Hindlimb muscle (tissue), 1 donor: Measurements from ENCODE around the gene ZCCHC8. TPM values are rescaled to one million over a fixed set of nuclear protein-coding genes. Genes with fewer than 3 reads are reported as not detected.
"Not testable (repeated sequence)": the region's sequence is repeated elsewhere in the genome, so short reads cannot be mapped to it uniquely, and the experiment has no call there.

Experiments used
- DNase-seq: peaks from one replicate; pipeline ENCODE4 v3.0.0-alpha.2; 2013
- polyA plus RNA-seq: library from polyadenylated mRNA; unstranded; fragments of 120-200 nt; gene quantifications from one replicate; pipeline ENCODE4 v1.2.1, GENCODE V29; 2013; ENCODE audit not compliant: insufficient read length

The ZCCHC8 gene
- 24.4 TPM for polyA plus RNA-seq

DNA sequence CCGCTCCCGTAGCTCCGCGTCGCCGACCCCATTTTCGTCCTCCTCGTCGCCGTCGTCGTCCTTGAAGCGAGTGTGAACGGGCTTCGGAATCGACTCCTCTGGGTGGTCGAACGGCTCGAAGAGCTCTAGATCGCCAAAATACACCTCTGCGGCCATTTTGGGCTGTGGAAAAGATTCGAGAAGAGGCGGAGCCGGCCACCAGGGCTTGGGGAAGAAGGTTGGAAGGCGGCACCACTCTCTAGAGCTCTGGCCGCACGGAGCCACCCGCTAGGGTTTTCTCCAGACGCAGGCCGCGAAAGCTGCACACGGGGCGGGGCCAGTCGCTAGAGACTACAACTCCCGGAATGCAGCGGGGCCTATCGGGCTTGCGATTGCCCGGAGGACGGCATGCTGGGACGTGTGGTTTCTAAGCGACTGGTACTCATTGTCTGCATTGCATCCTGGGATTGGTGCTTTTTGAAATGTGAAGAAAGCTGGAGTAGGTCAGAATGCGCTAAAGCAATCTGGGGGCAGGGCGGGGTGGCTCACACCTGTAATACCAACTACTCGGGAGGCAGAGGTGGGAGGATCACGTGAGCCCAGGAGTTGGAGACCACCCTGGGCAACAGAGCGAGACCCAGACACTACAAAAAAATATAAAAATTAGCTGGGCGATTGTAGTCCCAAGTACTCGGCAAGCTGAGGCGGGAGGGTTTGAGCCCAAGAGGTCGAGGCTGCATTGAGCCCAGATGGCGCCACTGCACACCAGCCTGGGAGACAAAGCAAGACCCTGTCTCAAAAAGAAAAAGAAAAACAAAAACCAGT, at the start of gene ZCCHC8:
ZCCHC8 (minus strand) TSS at position 248 of the 804 bp plus-strand sequence; CDS start at position 156, 92 bp downstream.
- peak; percentile 95 for DNase-seq

DNA sequence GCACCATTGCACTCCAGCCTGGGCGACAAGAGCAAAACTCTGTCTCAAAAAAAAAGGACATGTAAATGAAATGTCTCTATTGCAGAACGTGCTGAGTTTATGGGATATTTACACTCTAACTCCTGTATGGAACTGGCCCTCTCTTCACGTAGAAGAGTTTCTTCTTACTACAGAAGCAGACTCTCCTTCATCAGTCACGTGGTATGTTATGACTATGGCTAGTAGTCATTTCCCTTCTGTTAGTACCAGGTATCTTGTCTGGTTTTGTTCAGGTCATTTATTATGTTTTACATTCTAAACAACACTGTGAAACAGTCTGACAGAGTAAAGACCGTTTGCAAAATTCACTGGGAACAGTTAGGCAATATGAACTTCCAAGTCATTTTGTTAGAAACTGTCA, 46.6 kb upstream of the ZCCHC8 start:
- no peak for DNase-seq

DNA sequence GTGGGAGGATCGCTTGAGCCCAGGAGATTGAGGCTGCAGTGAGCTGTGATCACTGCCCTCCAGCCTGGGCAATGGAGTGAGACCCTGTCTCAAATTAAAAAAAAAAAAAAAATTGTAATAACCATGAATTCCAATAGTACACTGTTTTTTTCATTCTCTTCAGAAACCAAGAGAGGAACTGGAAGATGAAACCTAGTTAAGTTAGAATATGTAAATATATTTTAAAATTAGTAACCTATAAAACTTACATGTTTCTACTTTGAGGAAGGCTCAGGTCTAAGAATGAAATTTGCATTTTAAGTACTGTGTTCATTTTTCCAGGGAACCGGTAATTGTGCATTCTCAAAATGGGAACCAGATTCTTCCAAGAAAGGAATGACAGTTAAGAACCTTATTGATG, 45.1 kb upstream of the ZCCHC8 start:
- no peak for DNase-seq

DNA sequence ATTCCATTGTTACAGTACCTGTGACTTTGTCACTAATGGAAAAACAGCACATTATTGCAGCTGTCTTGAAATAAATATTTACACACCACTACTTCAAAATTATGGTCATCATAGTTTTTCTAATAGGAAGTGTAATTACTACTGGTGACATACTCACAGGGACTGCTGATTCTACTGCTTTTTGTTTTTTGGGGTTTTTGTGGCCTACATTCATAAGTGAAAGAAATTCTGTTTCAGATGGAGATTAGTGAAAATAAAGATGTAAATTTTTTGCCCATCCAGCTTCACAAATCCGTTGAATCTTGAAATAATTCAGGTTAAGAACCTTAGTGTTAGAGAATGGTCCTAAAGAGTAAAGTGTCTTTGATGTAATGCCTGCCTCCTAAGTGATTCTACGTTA, 43.8 kb upstream of the ZCCHC8 start:
- no peak for DNase-seq

DNA sequence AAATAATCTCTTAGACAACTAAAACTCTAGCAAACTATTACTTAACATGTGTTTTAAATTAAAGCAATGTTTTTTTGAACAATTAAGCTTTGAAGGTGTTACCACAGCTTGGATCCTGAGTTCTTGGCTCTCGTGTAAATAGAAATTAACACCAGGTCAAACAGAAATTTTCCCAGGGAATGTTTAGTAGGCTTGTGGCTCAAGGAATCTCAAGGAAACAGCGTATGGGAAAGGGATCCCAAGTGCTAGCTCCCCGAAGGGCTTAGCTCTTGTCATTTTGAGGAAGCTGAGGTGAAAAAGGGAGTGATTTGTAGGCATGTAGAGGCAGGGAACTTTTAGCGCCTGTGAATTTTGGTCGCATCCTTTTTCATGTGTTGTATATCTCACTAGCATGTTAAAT, 37.8 kb upstream of the ZCCHC8 start:
- DNase-seq = no peak

DNA sequence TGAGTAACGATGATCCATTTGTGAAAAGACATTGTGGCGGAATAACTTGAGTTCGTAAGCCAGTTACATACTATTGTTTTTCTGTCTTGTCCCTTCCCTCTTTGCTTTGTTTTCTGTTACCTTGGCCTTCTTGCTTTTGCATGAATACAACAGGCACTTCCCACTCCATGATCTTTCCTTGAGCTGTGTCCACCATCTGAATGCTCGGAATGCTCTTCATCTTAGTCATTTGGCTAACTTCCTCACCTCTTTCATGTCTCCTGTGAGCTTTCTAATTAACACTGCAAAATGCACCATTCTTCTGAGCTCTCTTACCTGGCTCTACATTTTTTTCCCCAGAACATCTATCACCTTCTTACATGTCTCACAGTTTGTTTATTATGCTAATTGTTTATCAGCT, 36.3 kb upstream of the ZCCHC8 start:
- no peak for DNase-seq

DNA sequence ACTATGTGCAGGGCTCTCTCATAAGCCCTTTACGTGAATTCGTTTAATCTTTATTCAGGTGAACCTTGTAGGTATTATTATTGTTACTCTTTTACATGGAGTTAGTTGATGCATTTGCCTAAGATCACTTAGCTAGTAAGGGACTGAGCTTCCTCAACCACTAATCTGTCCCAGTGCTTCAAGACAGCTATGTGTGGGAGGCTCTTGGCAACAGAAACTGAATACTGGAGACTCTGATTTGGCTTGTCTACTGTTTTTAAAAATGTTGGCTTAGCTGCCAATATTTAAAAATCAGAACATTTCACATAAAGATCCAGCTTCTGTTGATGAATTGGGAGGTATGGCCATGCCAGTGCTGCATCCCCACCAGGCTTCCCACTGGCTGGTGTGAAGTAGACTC, 33.1 kb upstream of the ZCCHC8 start:
- DNase-seq = no peak

DNA sequence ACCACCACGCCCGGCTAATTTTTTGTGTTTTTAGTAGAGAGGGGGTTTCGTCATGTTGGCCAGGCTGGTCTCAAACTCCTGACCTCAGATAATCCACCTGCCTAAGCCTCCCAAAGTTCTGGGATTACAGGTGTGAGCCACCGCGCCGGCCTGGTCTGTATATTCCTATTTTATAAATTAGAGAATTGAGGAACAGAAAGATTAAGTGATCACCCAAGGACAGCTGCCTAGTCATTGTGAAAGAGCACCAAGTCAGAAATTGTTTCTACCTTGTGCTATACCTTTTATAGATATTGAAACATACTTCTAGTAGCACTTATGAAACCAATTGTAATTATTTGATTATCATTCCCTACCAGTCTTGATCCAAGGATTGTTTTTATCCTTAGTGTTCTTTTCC, 28.3 kb upstream of the ZCCHC8 start:
- no peak for DNase-seq

DNA sequence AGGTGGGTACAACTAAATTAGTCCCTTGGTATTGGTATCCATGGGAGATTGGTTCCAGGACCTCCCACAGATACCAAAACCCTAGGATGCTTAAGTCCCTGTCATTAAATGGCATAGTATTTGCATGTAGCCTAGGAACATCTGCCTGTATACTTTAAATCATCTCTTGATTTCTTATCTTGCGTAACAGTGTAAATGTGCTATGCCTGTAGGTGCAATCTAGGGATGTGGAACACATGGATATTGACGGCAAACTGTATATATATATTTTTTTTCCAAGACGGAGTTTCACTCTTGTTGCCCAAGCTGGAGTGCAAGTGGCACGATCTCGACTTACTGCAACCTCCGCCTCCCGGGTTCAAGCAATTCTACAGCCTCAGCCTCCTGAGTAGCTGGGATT, 27.9 kb upstream of the ZCCHC8 start:
- no peak for DNase-seq

DNA sequence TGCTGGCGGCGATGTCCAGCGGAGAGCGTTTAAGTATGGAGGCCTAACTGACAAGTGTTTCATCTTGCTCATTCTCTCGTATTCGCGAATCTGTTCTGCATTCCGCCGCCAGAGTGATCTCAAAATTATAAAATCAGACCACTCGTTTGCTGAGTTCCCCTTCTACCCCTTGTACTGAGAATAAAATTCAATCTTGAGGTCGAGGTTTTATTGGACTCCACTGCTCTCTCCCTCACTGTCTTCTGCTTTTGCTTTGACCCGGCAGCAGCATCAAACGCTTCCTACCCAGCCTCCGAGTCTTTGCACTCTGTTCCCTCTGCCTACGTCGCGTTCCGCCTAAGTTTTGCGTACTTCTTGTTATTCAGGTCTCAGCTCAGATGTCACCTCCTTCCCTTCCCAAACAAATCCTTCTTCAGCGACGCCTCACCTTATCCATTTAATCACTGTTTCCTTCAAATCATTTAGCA, 26.8 kb upstream of the ZCCHC8 start:
- DNase-seq = no peak

DNA sequence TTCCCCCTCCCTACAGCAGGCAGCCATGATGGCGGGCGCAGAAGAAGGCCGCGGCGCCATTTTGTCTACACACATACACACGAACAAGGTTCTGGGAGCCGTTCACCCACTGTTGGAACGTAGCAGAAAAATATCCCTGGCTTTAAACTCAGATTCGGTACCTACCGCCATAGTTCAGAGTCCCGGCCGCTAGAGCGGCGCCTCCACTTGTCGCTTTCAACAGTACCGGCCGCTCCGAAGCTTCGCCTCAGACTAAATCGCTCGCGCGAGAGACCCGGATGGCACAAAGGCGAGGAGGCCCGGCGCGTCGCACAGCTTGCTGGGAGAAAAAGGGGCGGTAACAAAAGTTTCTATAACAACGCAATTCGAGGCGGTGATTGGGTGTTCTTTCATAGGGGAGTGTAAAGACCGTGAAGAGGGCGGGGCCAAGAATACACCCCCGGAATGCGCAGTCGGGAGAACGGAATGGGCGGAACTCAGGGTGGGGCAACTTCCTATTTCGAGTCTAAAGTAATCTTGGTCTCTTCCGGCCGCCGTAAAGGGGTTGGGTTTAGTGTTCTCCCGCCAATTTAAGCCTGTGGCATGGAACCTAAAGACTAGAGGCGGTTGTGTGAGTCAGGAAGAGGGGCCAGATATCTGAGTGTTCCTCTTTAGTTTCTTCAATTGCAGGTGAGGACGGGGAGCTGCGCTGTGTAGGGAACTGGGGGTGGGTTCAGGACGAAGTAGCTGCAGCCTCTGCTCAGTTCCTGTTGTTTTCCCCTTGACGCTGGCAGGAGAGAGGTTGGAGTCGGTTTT, 26.1 kb upstream of the ZCCHC8 start, which contains the start of the genes KNTC1 and RSRC2:
KNTC1 (plus strand) TSS at position 567 of the 795 bp plus-strand sequence. CDS start 2,815 bp downstream, outside the sequence.
RSRC2 (minus strand) TSS at position 254 of the 795 bp plus-strand sequence; CDS start at position 171, 83 bp downstream.
- peak; percentile 99 for DNase-seq

DNA sequence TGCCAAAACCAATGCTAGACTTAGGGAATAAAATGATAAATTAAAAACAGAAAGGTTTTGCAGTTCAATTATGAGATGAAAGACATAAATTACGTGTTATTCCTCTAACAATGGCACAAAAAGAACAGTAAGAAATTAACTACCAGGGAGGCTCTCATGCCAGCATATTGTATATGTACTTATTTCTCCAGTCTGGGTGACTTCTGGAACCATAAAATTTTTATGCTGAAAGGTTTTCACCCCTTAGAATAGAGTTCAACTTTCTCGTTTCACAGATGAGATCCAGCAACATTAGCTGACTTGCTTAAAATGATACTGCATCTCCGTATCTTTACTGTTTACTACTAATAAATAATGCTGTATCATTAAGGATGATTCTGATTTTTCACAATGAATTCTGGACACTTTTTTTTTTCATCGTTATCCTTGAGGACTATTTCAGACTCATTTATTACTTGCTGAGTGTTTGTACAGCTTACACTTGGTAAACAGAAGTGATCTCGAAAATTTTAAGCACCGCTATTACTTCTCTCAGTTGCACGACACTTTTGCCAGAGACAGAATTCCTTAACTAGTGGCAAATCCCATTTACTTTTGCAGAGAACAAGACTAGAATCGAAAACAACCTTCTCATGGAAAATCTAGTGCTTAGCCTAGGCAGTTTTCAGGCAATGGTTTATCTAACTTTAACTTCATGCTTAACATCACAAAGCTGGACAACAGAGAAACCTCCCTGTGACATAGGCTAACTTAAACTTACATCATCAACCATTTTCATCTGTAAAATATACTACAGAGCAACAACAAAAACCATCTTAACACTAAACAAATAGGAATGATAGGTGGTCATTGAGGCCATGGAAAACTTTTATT, 23.4 kb upstream of the ZCCHC8 start:
- DNase-seq = no peak

DNA sequence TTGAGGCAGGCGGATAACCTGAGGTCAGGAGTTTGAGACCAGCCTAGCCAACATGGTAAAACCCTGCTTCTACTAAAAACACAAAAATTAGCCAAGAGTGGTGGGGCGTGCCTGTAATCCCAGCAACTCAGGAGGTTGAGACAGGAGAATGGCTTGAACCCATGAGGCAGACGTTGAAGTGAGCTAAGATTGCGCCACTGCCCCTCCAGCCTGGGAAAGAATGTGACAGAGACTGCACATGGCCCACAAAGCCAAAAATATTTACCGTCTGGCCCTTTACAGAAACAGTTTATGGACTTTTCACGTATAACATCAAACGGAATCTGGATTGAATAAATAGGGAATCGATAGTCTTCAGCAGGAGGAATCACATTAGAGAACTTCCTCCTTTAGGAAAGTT, 22.5 kb upstream of the ZCCHC8 start:
- DNase-seq = no peak

DNA sequence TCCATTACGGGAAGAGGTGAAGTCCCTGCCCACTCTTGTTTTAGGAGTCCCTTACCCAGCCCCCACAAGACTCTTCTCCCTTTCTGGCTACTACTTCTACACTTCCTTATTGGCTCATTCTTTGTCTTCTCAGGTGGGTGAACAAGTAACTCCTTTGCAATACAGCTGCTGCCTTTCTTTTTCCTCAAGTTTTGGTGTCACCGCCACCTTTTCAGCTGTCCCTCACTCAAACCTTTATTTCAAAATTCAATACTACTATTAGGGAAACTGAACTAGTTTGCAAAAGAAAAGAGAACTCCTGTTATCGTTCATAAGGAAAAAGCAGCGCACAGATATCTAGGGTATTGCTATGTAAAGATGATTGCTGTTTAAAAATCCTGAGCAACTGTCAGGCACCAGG, 19.9 kb upstream of the ZCCHC8 start:
- DNase-seq = no peak

DNA sequence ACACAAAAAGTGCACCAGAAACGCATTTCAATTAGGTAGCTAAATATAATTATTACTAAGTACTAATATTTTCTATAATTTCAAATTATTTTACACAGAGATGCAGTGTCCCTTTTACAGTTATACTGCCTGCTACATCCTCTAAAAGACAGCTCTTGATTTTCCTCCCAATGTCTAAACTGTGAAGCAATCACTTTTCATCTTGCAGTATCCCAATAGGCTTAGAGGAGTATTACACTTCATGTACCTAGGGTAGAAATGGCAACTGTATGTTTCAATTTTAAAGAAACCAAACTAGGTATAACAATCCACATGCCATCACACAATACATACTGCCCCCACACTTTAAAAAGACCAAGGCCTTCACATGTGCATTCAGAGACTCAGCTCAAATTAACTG, 18.7 kb upstream of the ZCCHC8 start:
- no peak for DNase-seq

DNA sequence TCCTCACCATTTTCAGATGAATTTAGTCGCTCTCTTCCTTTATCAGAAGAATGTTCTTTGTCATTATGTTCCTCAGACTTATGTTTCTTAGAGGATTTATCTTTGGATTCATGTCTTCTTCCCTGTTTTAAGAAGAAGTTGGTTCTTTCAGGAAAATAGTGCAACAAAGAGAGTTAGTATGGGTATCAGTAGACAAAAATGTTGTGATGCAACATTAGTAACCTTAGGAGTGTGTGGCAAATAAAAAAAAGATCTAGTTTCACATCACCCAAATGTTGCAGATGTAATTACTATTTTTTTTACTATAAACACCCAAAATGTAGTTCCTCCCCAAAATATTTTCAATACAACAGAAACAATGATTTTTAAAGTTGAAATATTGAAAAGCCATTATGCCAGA, 18.2 kb upstream of the ZCCHC8 start:
- DNase-seq = no peak

DNA sequence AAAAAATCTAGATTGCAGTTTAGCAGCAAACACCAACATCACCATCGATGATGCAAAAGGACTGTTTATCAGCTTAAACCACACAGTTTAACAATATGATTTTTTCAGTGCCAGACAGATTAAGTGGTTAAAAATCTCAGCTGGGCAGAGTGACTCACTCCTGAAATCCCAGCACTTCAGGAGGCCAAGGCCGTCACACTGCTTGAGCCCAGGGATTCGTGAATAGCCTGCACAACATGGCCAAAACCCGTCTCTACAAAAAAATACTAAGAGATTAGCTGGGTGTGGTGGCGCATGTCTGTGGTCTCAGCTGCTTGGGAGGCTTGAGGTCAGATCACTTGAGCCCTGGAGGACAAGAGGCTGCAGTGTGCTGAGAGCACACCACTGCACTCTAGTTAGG, 17.1 kb upstream of the ZCCHC8 start:
- DNase-seq = no peak

DNA sequence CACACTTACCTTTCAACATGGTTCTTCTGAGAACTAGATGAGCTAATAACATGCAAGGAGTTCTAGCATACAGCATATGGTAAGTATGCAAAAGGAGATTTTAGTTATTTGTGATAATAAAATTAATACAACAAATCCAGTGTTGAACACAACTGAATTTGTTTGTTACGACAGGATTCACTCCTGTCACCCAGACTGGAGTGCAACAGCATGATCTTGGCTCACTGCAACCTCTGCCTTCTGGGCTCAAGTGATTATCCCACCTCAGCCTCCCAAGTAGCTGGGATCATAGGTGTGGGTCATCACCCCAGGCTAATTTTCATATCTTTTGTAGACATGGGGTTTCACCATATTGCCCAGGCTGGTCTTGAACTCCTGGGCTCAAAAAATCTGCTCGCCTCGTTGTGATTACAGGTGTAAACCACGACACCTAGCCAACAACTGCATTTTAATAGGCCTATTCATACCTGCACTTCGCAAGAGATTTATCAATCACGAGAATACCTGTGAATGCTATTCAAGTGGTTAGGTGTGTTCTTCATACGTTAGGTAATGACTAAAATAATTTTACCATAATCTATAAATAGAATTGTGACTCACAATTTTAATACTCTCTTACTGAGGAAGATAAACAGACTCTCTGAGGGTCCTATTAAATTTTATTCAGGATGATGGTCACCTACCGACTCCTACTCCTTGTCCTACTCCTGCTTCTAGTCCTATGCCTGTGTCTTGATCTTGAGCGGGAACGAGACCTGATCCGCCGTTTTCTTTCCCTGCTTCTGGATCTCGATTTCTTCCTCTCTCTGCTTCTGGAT, 16.0 kb upstream of the ZCCHC8 start:
- DNase-seq = no peak

DNA sequence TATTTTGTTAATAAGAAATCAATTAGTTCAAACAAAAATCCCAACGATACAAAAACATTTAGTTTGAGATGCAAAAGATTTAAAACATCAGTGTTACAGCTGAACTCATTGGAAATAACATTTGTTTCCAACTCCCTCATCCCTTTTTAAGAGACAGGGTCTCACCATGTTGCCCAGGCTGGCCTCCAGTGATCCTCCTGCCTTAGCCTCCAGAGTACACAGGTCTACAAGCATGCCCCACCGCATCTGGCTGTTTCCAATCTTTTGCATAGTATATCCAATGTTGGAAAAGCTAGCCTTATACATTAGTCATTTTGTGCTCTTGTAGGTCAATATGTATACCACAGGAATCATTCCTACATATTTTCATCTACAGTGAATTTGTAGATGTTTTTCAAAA, 14.5 kb upstream of the ZCCHC8 start:
- no peak for DNase-seq

DNA sequence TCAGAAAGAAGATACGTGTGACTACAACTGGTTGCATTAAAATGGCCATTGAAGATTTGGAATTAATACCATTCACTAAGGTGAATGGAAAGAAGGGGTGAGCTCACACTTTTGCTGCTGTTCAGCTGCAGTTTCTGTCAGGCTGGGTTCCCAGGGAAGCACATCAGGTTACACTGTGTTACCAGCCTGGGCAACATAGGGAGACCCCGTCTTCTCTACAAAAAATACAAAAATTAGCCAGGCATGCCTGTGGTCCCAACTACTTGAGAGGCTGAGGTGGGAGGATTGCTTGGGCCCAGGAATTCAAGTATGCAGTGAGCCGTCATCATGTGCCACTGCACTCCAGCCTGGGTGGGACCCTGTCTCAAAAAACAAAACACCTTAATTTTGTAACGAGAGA, 12.9 kb upstream of the ZCCHC8 start:
- no peak for DNase-seq

DNA sequence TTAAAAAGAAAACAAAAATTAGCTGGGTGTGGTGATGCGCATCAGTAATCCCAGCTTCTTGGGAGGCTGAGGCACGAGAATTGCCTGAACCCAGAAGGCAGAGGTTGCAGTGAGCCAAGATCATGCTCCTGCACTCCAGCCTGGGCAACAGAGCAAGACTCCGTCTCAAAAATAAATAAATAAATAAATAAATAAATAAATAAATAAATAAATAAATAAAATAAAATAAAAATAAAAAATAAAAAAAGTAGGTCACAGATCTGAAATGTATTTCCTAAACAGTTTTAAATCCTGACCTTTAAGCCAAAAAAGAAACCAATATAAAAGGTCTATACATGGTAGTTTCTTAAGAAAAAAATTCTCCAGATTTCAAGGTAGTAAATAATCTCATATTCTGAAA, 12.3 kb upstream of the ZCCHC8 start:
- DNase-seq = not testable (repeated sequence)

DNA sequence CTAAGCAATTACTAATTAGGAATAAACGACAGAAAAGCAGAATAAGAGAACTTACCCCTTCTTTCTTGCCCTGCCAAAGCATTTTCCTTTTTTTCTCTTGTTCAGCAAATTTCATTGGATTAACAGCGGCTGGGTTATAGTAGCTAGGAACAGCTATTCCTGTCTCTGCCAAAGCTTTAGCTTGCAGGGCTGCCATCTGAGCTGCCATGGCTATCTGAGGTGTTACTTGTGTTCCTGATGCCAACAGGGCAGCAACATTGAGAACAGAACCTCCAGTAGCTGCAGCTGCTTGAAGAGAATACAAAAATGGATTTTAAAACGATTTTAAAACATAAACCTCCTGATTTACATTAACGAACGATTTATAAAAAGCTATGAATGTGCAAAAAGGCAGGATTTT, 7.4 kb upstream of the ZCCHC8 start:
- no peak for DNase-seq
